H9 (cell line): ENCODE measurements around the gene ABCC3. TPM values are rescaled to one million over a fixed set of nuclear protein-coding genes. Genes with fewer than 3 reads are reported as not detected.

Experiments
- DNase-seq: peaks from one replicate; pipeline ENCODE4 v3.0.0-alpha.2; 2017
- H2AFZ ChIP-seq: one replicate; pipeline ENCODE4 v1.6.1; 2013; ENCODE audit warnings: mild to moderate bottlenecking, low read length, control low read depth, moderate library complexity
- H2AK5ac ChIP-seq: 2 replicates; pipeline ENCODE4 v1.6.1; 2013; ENCODE audit warnings: low read length, control low read depth, mixed read lengths; ENCODE audit not compliant: insufficient read length
- H2BK120ac ChIP-seq: one replicate; pipeline ENCODE4 v1.6.1; 2013; ENCODE audit warnings: low read depth, mild to moderate bottlenecking, low read length, control low read depth, inconsistent platforms; ENCODE audit not compliant: poor library complexity, severe bottlenecking
- H2BK12ac ChIP-seq: 2 replicates; pipeline ENCODE4 v1.6.1; 2013; ENCODE audit warnings: low read length, control low read depth, mixed read lengths, low read depth; ENCODE audit not compliant: insufficient read length
- H2BK15ac ChIP-seq: 2 replicates; pipeline ENCODE4 v1.6.1; 2013; ENCODE audit warnings: low read depth, low read length, control low read depth
- H2BK20ac ChIP-seq: one replicate; pipeline ENCODE4 v1.6.1; 2013; ENCODE audit warnings: low read depth, mild to moderate bottlenecking, low read length, control low read depth, inconsistent platforms; ENCODE audit not compliant: poor library complexity, severe bottlenecking
- H2BK5ac ChIP-seq: 2 replicates; pipeline ENCODE4 v1.6.1; 2013; ENCODE audit warnings: low read length, control low read depth, mixed read lengths; ENCODE audit not compliant: insufficient read length
- H3K14ac ChIP-seq: 2 replicates; pipeline ENCODE4 v1.6.1; 2013; ENCODE audit warnings: low read length, control low read depth; ENCODE audit not compliant: insufficient read depth
- H3K18ac ChIP-seq: 2 replicates; pipeline ENCODE4 v1.6.1; 2013; ENCODE audit warnings: low read depth, mild to moderate bottlenecking, mixed read lengths, low read length, control low read depth; ENCODE audit not compliant: insufficient read length
- H3K23ac ChIP-seq: 2 replicates; pipeline ENCODE4 v1.6.1; 2013; ENCODE audit warnings: low read length, control low read depth, mixed read lengths, low read depth; ENCODE audit not compliant: insufficient read length
- H3K23me2 ChIP-seq: 2 replicates; pipeline ENCODE4 v1.6.1; 2013; ENCODE audit warnings: low read depth, mild to moderate bottlenecking, mixed read lengths, low read length, control low read depth; ENCODE audit not compliant: insufficient read length, poor library complexity, severe bottlenecking
- H3K27ac ChIP-seq: 2 replicates; pipeline ENCODE4 v1.5.1; 2013; ENCODE audit warnings: low read length, control low read depth, mixed read lengths, low read depth; ENCODE audit not compliant: insufficient read length
- H3K27me3 ChIP-seq: 2 replicates; pipeline ENCODE4 v1.6.1; 2013; ENCODE audit warnings: low read length, control low read depth, inconsistent platforms; ENCODE audit not compliant: insufficient read depth
- H3K4ac ChIP-seq: 2 replicates; pipeline ENCODE4 v1.6.1; 2013; ENCODE audit warnings: low read depth, mild to moderate bottlenecking, control low read depth, inconsistent platforms, low read length, moderate library complexity
- H3K4me1 ChIP-seq: 2 replicates; pipeline ENCODE4 v1.6.1; 2013; ENCODE audit warnings: low read length, control low read depth, inconsistent platforms; ENCODE audit not compliant: insufficient read depth
- H3K4me2 ChIP-seq: 2 replicates; pipeline ENCODE4 v1.6.1; 2013; ENCODE audit warnings: low read length, control low read depth, mixed read lengths; ENCODE audit not compliant: insufficient read length, insufficient read depth
- H3K56ac ChIP-seq: 2 replicates; pipeline ENCODE4 v1.6.1; 2013; ENCODE audit warnings: low read depth, mild to moderate bottlenecking, mixed read lengths, low read length, control low read depth; ENCODE audit not compliant: insufficient read length
- H3K79me1 ChIP-seq: 2 replicates; pipeline ENCODE4 v1.6.1; 2013; ENCODE audit warnings: low read depth, mild to moderate bottlenecking, moderate library complexity, low read length, control low read depth, inconsistent platforms; ENCODE audit not compliant: insufficient read depth, poor library complexity, severe bottlenecking
- H3K79me2 ChIP-seq: 2 replicates; pipeline ENCODE4 v1.6.1; 2013; ENCODE audit warnings: low read length, control low read depth, inconsistent platforms; ENCODE audit not compliant: insufficient read depth
- H3K9ac ChIP-seq: 2 replicates; pipeline ENCODE4 v1.6.1; 2013; ENCODE audit warnings: low read length, control low read depth, mixed read lengths; ENCODE audit not compliant: insufficient read length; ENCODE audit errors: extremely low read depth
- H3K9me3 ChIP-seq: one replicate; pipeline ENCODE4 v1.6.1; 2013; ENCODE audit warnings: low read depth, low read length, inconsistent platforms; ENCODE audit not compliant: control insufficient read depth
- H3T11ph ChIP-seq: one replicate; pipeline ENCODE4 v1.6.1; 2013; ENCODE audit warnings: mild to moderate bottlenecking, low read length, control low read depth, inconsistent platforms
- H4K20me1 ChIP-seq: one replicate; pipeline ENCODE4 v1.6.1; 2013; ENCODE audit not compliant: control insufficient read depth, insufficient read length, insufficient read depth
- H4K5ac ChIP-seq: 2 replicates; pipeline ENCODE4 v1.6.1; 2013; ENCODE audit warnings: low read depth, mild to moderate bottlenecking, mixed read lengths, low read length, control low read depth; ENCODE audit not compliant: insufficient read length
- H4K8ac ChIP-seq: replicated peaks from 2 replicates; pipeline ENCODE4 v1.6.1; 2013; ENCODE audit warnings: low read length, control low read depth, mixed read lengths, low read depth; ENCODE audit not compliant: insufficient read length
- H4K91ac ChIP-seq: 2 replicates; pipeline ENCODE4 v1.6.1; 2013; ENCODE audit warnings: low read depth, mild to moderate bottlenecking, moderate library complexity, mixed read lengths, low read length, control low read depth; ENCODE audit not compliant: insufficient read length
- H3K27ac Mint-ChIP-seq, 3 experiments: 2 replicates in 2 of 3; 3 replicates in 1 of 3; pipeline ENCODE4 v1.8.0; 2020 to 2021; ENCODE audit warnings: mixed read lengths in 3 of 3, mild to moderate bottlenecking in 1 of 3, moderate library complexity in 1 of 3
- H3K27me3 Mint-ChIP-seq: 2 replicates; pipeline ENCODE4 v1.8.0; 2021; ENCODE audit warnings: low read depth, mild to moderate bottlenecking, moderate library complexity, mixed read lengths
- H3K36me3 Mint-ChIP-seq, 3 experiments: 2 replicates in 2 of 3; 3 replicates in 1 of 3; pipeline ENCODE4 v1.8.0; 2020 to 2021; ENCODE audit warnings: low read depth in 3 of 3, mixed read lengths in 3 of 3; ENCODE audit not compliant: insufficient read depth in 1 of 3
- H3K4me1 Mint-ChIP-seq, 2 experiments: 2 replicates each; pipeline ENCODE4 v1.8.0; 2020; ENCODE audit warnings: mixed read lengths in 2 of 2
- H3K4me3 Mint-ChIP-seq, 2 experiments: 2 replicates in 1 of 2; 3 replicates in 1 of 2; pipeline ENCODE4 v1.8.0; 2020 to 2021; ENCODE audit warnings: mild to moderate bottlenecking in 2 of 2, mixed read lengths in 2 of 2, moderate library complexity in 1 of 2
- H3K9me3 Mint-ChIP-seq, 2 experiments: 2 replicates in 1 of 2; 3 replicates in 1 of 2; pipeline ENCODE4 v1.8.0; 2020; ENCODE audit warnings: mild to moderate bottlenecking in 2 of 2, mixed read lengths in 2 of 2, moderate library complexity in 1 of 2
- CTCF ChIP-seq: fragments of 200-600 bp; sonication (generic); conservative IDR thresholded peaks from 3 replicates; pipeline ENCODE4 v1.8.0; 2021; ENCODE audit warnings: antibody characterized with exemption, mild to moderate bottlenecking
- WGBS: extraction: QIAGEN DNeasy Blood & Tissue Kit; methylation state at CpG from one replicate; pipeline ENCODE4 v1.1.7; 2013; ENCODE audit warnings: missing lambda C conversion rate, low lambda C conversion rate, mixed read lengths; ENCODE audit not compliant: insufficient read length; ENCODE audit errors: extremely low coverage; 5-methylcytosine and 5-hydroxymethylcytosine counted together
- total RNA-seq: library from RNA; stranded (reverse); gene quantifications from 2 replicates; pipeline ENCODE4 v1.2.1, GENCODE V29; 2021

Gene ABCC3
- total RNA-seq, 1 experiment from 2014 or later, result 0.31 TPM

GRCh38 chr17:50603340-50603739 is 31.3 kb upstream of the ABCC3 start:
- Histone ChIP-seq H3K23ac (no peak overlapping the region), H3K56ac (no peak overlapping the region), H2BK12ac (no peak overlapping the region), H4K5ac (no peak overlapping the region), H3K27ac (no peak overlapping the region), H2AK5ac (no peak overlapping the region), H3K9ac (no peak overlapping the region), H3K14ac (no peak overlapping the region), H3K4me2 (no peak overlapping the region), H3K9me3 (no peaks in the 10 kb centered on the region), H2BK120ac (no peak overlapping the region), H3K23me2 (no peaks in the 10 kb centered on the region), H3K79me2 (no peaks in the 10 kb centered on the region), H3T11ph (no peak overlapping the region), H4K91ac (no peak overlapping the region), H2BK20ac (no peak overlapping the region), H2AFZ (no peak overlapping the region), H3K27me3 (no peaks in the 10 kb centered on the region), H3K18ac (no peak overlapping the region), H2BK15ac (no peak overlapping the region), H3K4ac (no peak overlapping the region), H4K20me1 (no peaks in the 10 kb centered on the region), H3K4me1 (no peaks in the 10 kb centered on the region), H3K79me1 (no peaks in the 10 kb centered on the region), H4K8ac (no peak overlapping the region), H2BK5ac (no peak overlapping the region)
- TF ChIP-seq CTCF, result peak; percentile 53
- Mint-ChIP-seq H3K27ac (no peak overlapping the region), H3K4me1 (peaks cover 10 to 38% of the 10 kb centered on the region in 2 experiments), H3K27me3 (peaks cover 4% of the 10 kb centered on the region), H3K36me3 (peaks cover 0 to 2% (median 0%) of the 10 kb centered on the region in 3 experiments; a peak in 1 of 7 replicates), H3K4me3 (no peak overlapping the region), H3K9me3 (no peaks in the 10 kb centered on the region)
- peak; percentile 77 for DNase-seq
- WGBS, result no CpG with 5 or more reads among the region's 9 CpGs
